CD8-positive, alpha-beta memory T cell (primary cell): ENCODE results near the gene SLC6A11. TPM values are rescaled to one million over a fixed set of nuclear protein-coding genes. Genes with fewer than 3 reads are reported as not detected.

ENCODE experiments used
- CTCF ChIA-PET: fragments of 350-600 bp; sonication (Branson Sonifier 250); formaldehyde crosslinking; loops from one replicate; lab custom pipeline; 2021; ENCODE audit warnings: antibody characterized with exemption; lab: Charles Lee
- POLR2A ChIA-PET: fragments of 350-600 bp; sonication (Branson Sonifier 250); formaldehyde crosslinking; loops from one replicate; lab custom pipeline; 2021; ENCODE audit warnings: antibody characterized with exemption; lab: Charles Lee
- DNase-seq, 5 donors: peaks; one replicate each; pipeline versions ENCODE4 v3.0.0 to v3.0.0-alpha.2; 2020 to 2022; ENCODE audit warnings: mixed read lengths in 1 of 5
- H3K27ac ChIP-seq: one replicate; pipeline ENCODE4 v1.7.0; 2013; ENCODE audit warnings: low read depth, mild to moderate bottlenecking, low read length, moderate library complexity
- H3K27me3 ChIP-seq: 2 replicates; pipeline ENCODE4 v1.7.0; 2013; ENCODE audit warnings: low read length, mild to moderate bottlenecking; ENCODE audit not compliant: insufficient read depth, poor library complexity, severe bottlenecking
- H3K36me3 ChIP-seq: 2 replicates; pipeline ENCODE4 v1.7.0; 2013; ENCODE audit warnings: mild to moderate bottlenecking, low read length, moderate library complexity; ENCODE audit not compliant: insufficient read depth
- H3K4me1 ChIP-seq: 2 replicates; pipeline ENCODE4 v1.7.0; 2013; ENCODE audit warnings: mild to moderate bottlenecking, low read length, moderate library complexity; ENCODE audit not compliant: insufficient read depth
- H3K4me3 ChIP-seq: 2 replicates; pipeline ENCODE4 v1.7.0; 2013; ENCODE audit warnings: mild to moderate bottlenecking, low read length
- H3K9me3 ChIP-seq: 2 replicates; pipeline ENCODE4 v1.7.0; 2013; ENCODE audit warnings: mild to moderate bottlenecking, low read length
- H3K27ac Mint-ChIP-seq, 8 donors: one replicate each; pipeline ENCODE4 v1.8.0; 2020 to 2021; ENCODE audit warnings: mixed read lengths in 8 of 8, mild to moderate bottlenecking in 6 of 8, inconsistent platforms in 3 of 8, moderate library complexity in 3 of 8
- H3K27me3 Mint-ChIP-seq, 2 donors: one replicate each; pipeline ENCODE4 v1.8.0; 2020 to 2021; ENCODE audit warnings: mixed read lengths in 2 of 2, mild to moderate bottlenecking in 1 of 2, moderate library complexity in 1 of 2
- H3K36me3 Mint-ChIP-seq, 3 donors: one replicate each; pipeline ENCODE4 v1.8.0; 2020 to 2021; ENCODE audit warnings: mixed read lengths in 3 of 3, inconsistent platforms in 1 of 3, mild to moderate bottlenecking in 1 of 3
- H3K4me1 Mint-ChIP-seq, 3 donors: one replicate each; pipeline ENCODE4 v1.8.0; 2020 to 2021; ENCODE audit warnings: mixed read lengths in 3 of 3, inconsistent platforms in 1 of 3, mild to moderate bottlenecking in 1 of 3
- H3K4me3 Mint-ChIP-seq, 7 donors: one replicate each; pipeline ENCODE4 v1.8.0; 2020 to 2021; ENCODE audit warnings: mixed read lengths in 7 of 7, mild to moderate bottlenecking in 6 of 7, moderate library complexity in 4 of 7, inconsistent platforms in 2 of 7
- H3K9me3 Mint-ChIP-seq, 5 donors: one replicate each; pipeline ENCODE4 v1.8.0; 2020 to 2022; ENCODE audit warnings: mixed read lengths in 5 of 5, mild to moderate bottlenecking in 3 of 5, moderate library complexity in 2 of 5, inconsistent platforms in 1 of 5
- polyA plus RNA-seq: library from polyadenylated mRNA; unstranded; fragments of 300-500 nt; fragmentation: Illumina TruSeq; gene quantifications from one replicate; pipeline ENCODE4 v1.2.3, GENCODE V29; 2021
- total RNA-seq, 2 experiments: library from RNA; stranded (reverse); gene quantifications; one replicate each; pipeline ENCODE4 v1.2.3, GENCODE V29; 2021

The SLC6A11 gene
- total and polyA plus RNA-seq, 3 experiments from 2014 or later = not detected

- Histone ChIP-seq H3K9me3 (no peaks in the 10 kb centered on the region), H3K27me3 (no peaks in the 10 kb centered on the region), H3K27ac (no peak overlapping the region), H3K36me3 (no peaks in the 10 kb centered on the region), H3K4me1 (no peaks in the 10 kb centered on the region), H3K4me3 (no peak overlapping the region)
- Mint-ChIP-seq H3K4me1 (no peaks in the 10 kb centered on the region), H3K4me3 (no peak overlapping the region), H3K36me3 (no peaks in the 10 kb centered on the region), H3K9me3 (peaks cover 0 to 8% (median 0%) of the 10 kb centered on the region in 5 donors), H3K27ac (no peak overlapping the region), H3K27me3 (peaks cover 25 to 30% of the 10 kb centered on the region in 2 donors)
- ChIA-PET POLR2A (no interaction called here), CTCF (no interaction called here)
- no peak for DNase-seq
These were observed 158.8 kb downstream of the SLC6A11 start for GRCh38 chr3:10974746-10975375.

DNA sequence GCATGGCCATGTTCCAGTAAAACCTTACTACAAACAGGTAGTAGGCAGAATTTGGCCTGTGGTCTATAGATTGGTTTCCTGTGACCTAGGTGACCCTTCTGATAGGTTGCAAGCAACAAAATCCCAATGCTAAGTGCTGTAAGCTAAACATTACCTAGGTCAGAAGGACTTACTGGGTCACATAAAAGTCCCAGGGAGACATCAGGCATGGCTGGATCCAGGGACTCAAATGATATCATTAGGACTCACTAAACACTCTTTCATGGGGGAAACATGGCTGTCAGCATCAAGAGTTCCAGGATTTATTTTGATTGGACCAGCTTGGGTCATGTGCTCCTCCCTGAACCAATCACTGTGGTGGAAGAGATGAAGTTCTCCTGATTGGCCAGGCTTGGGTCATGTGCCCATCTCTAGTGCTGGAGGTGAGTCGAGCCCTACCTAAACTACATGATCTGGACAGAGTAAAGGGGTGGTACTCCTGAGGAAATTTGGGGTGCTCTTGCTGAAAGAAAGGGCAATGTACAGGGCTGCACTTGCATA is 159.7 kb downstream of the SLC6A11 start:
- H3K27me3 ChIP-seq = no peaks in the 10 kb centered on the region
- POLR2A ChIA-PET = no interaction called here
- no peak overlapping the region for H3K27ac Mint-ChIP-seq
- H3K9me3 Mint-ChIP-seq = peaks cover 0 to 8% (median 0%) of the 10 kb centered on the region in 5 donors
- no peaks in the 10 kb centered on the region for H3K36me3 ChIP-seq
- no peaks in the 10 kb centered on the region for H3K4me1 ChIP-seq
- CTCF ChIA-PET = no interaction called here
- no peaks in the 10 kb centered on the region for H3K36me3 Mint-ChIP-seq
- no peaks in the 10 kb centered on the region for H3K9me3 ChIP-seq
- H3K4me3 ChIP-seq = no peak overlapping the region
- no peaks in the 10 kb centered on the region for H3K4me1 Mint-ChIP-seq
- H3K27ac ChIP-seq = no peak overlapping the region
- no peak overlapping the region for H3K4me3 Mint-ChIP-seq
- H3K27me3 Mint-ChIP-seq = peaks cover 25 to 33% of the 10 kb centered on the region in 2 donors
- no peak for DNase-seq

DNA sequence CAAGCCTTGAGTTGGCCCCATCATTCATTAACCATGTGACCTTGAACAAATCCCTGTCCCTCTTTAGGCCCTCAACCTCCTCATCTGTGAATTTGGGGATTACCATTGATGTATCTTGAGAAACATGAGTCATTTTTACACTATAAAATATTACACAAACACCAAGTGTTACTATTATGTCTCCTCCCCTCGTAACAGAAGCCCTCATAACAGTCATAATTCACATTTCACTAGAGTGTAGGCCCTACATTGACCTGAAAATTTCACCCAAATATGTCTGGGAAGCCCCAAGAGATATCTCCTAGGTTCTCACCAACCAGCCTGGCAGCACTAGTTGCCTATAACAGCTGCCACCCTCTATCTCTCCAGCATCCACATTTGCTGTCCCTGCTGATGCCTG is 160.7 kb downstream of the SLC6A11 start:
- peaks cover 28 to 29% of the 10 kb centered on the region in 2 donors for H3K27me3 Mint-ChIP-seq
- POLR2A ChIA-PET = no interaction called here

DNA sequence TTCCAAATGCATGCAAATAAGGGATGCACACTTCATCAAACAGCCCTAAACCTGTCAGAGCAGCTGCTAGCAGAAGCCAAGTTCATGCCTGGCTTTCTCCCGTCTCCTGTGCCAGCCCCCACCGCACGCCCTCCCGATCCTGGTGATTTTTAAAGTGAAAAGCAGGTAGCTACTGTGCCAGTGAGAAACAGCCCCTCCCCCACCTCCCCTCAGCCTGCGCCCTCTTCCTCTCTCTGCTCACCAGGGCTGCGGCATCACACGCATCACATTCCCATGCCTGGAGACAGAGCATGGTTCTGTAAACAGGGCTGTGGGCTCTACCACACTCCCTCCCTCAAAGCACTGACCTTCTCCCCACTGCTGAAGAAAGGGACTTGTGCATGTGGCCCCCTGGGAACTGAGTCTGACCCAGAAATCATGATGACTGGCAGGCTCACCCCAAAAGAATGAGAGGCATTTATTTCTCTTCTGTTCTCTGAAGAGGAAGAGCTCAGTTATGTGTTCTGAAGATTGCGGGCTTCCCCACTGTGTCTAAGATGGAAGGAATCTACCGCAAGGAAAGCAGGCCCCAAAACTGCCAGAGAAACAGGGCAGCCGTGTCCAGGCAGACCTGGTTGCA is 162.0 kb downstream of the SLC6A11 start:
- H3K4me1 Mint-ChIP-seq = peaks cover 0 to 6% (median 2%) of the 10 kb centered on the region in 3 donors
- no peaks in the 10 kb centered on the region for H3K4me1 ChIP-seq
- no peak overlapping the region for H3K4me3 ChIP-seq
- CTCF ChIA-PET = no interaction called here
- peaks cover 0 to 8% (median 0%) of the 10 kb centered on the region in 5 donors for H3K9me3 Mint-ChIP-seq
- no peak overlapping the region for H3K27ac Mint-ChIP-seq
- no peaks in the 10 kb centered on the region for H3K36me3 Mint-ChIP-seq
- H3K4me3 Mint-ChIP-seq = no peak overlapping the region
- no peaks in the 10 kb centered on the region for H3K27me3 ChIP-seq
- H3K27me3 Mint-ChIP-seq = peaks cover 22 to 30% of the 10 kb centered on the region in 2 donors
- no peaks in the 10 kb centered on the region for H3K9me3 ChIP-seq
- H3K27ac ChIP-seq = no peak overlapping the region
- no peaks in the 10 kb centered on the region for H3K36me3 ChIP-seq
- DNase-seq = no peak
- POLR2A ChIA-PET = no interaction called here

More for the DNA sequence above, 160.7 kb downstream of the SLC6A11 start:
- DNase-seq = no peak
- Histone ChIP-seq H3K27me3 (no peaks in the 10 kb centered on the region), H3K27ac (no peak overlapping the region), H3K4me3 (no peak overlapping the region), H3K36me3 (no peaks in the 10 kb centered on the region), H3K4me1 (no peaks in the 10 kb centered on the region), H3K9me3 (no peaks in the 10 kb centered on the region)
- Mint-ChIP-seq H3K4me3 (no peak overlapping the region), H3K4me1 (no peaks in the 10 kb centered on the region), H3K27ac (no peak overlapping the region), H3K9me3 (peaks cover 0 to 8% (median 0%) of the 10 kb centered on the region in 5 donors), H3K36me3 (no peaks in the 10 kb centered on the region)
- CTCF ChIA-PET = no interaction called here

- no peaks in the 10 kb centered on the region for H3K36me3 ChIP-seq
- ChIA-PET POLR2A (no interaction called here), CTCF (no interaction called here)
- no peaks in the 10 kb centered on the region for H3K9me3 ChIP-seq
- no peak overlapping the region for H3K4me3 ChIP-seq
- H3K4me1 Mint-ChIP-seq = peaks cover 0 to 8% (median 4%) of the 10 kb centered on the region in 3 donors
- H3K27me3 Mint-ChIP-seq = peaks cover 16 to 25% of the 10 kb centered on the region in 2 donors
- H3K27ac Mint-ChIP-seq = peak overlapping the region in 1 of 8 donors; percentile 14
- H3K4me3 Mint-ChIP-seq = peak overlapping the region in 1 of 7 donors; percentile 11
- no peak overlapping the region for H3K27ac ChIP-seq
- no peak for DNase-seq
- no peaks in the 10 kb centered on the region for H3K27me3 ChIP-seq
- no peaks in the 10 kb centered on the region for H3K36me3 Mint-ChIP-seq
- no peaks in the 10 kb centered on the region for H3K4me1 ChIP-seq
- H3K9me3 Mint-ChIP-seq = peaks cover 0 to 8% (median 0%) of the 10 kb centered on the region in 5 donors
These were observed 162.9 kb downstream of the SLC6A11 start for GRCh38 chr3:10978956-10979355.

GRCh38 chr3:10980312-10980711 is 164.3 kb downstream of the SLC6A11 start:
- ChIA-PET POLR2A (no interaction called here), CTCF (no interaction called here)
- Mint-ChIP-seq H3K9me3 (peaks cover 0 to 6% (median 0%) of the 10 kb centered on the region in 5 donors), H3K4me1 (peaks cover 0 to 8% (median 4%) of the 10 kb centered on the region in 3 donors), H3K27me3 (peaks cover 15 to 19% of the 10 kb centered on the region in 2 donors), H3K4me3 (no peak overlapping the region), H3K27ac (no peak overlapping the region), H3K36me3 (no peaks in the 10 kb centered on the region)
- no peaks in the 10 kb centered on the region for H3K9me3 ChIP-seq
- no peak overlapping the region for H3K4me3 ChIP-seq
- DNase-seq = no peak
- H3K27ac ChIP-seq = no peak overlapping the region
- no peaks in the 10 kb centered on the region for H3K36me3 ChIP-seq
- H3K27me3 ChIP-seq = no peaks in the 10 kb centered on the region
- H3K4me1 ChIP-seq = no peaks in the 10 kb centered on the region

DNA sequence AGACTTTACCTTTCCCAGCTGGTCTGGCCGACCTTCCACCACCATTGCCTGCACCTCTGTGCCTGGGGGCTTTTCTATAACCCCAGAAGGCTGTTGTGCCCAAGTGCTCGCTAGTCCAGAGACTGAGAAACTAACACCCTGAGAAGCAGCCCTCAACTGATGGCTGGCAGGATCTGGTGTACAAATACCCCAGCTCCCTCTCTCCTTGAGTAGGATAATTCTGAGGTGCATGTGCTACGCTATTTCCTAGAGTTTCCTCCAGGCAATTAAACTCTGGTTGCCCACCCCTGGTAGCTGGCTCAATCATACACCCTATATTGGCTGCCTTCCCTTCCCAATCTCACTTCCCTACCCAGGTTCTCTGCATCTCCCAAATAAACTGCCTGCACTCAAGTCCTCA is 165.0 kb downstream of the SLC6A11 start:
- Mint-ChIP-seq H3K4me3 (no peak overlapping the region), H3K36me3 (no peaks in the 10 kb centered on the region), H3K9me3 (peaks cover 0 to 6% (median 0%) of the 10 kb centered on the region in 5 donors), H3K27me3 (peaks cover 10 to 19% of the 10 kb centered on the region in 2 donors), H3K4me1 (peaks cover 0 to 8% (median 4%) of the 10 kb centered on the region in 3 donors), H3K27ac (no peak overlapping the region)
- CTCF ChIA-PET = no interaction called here
- no peak overlapping the region for H3K27ac ChIP-seq
- no peaks in the 10 kb centered on the region for H3K4me1 ChIP-seq
- H3K9me3 ChIP-seq = no peaks in the 10 kb centered on the region
- POLR2A ChIA-PET = no interaction called here
- no peaks in the 10 kb centered on the region for H3K27me3 ChIP-seq
- no peak overlapping the region for H3K4me3 ChIP-seq
- H3K36me3 ChIP-seq = no peaks in the 10 kb centered on the region
- no peak for DNase-seq

DNA sequence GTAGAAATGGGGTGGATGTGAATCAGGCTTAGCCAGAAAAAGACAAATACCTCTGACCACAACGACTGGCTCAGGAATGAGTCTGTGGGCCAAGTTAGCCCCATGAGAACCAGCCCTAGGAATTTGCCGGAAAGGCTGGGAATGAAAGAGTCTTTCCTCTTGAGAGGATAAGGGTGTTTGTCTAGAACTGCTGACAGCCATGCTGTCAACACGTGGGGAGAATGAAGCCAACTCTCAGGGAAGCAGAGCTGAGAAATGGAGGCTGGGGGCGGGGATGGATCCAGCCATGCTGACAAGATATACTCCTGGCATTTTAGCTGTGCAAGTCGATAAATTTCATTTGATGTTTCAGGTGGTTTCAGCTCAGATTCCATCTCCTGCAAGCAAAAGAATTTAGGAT is 165.9 kb downstream of the SLC6A11 start:
- H3K4me1 Mint-ChIP-seq = peaks cover 0 to 8% (median 4%) of the 10 kb centered on the region in 3 donors
- no peak overlapping the region for H3K27ac ChIP-seq
- ChIA-PET CTCF (no interaction called here), POLR2A (no interaction called here)
- peaks cover 10 to 16% of the 10 kb centered on the region in 2 donors for H3K27me3 Mint-ChIP-seq
- DNase-seq = no peak
- H3K9me3 ChIP-seq = no peaks in the 10 kb centered on the region
- H3K4me3 Mint-ChIP-seq = no peak overlapping the region
- no peaks in the 10 kb centered on the region for H3K36me3 Mint-ChIP-seq
- H3K4me1 ChIP-seq = no peaks in the 10 kb centered on the region
- no peak overlapping the region for H3K4me3 ChIP-seq
- H3K27ac Mint-ChIP-seq = no peak overlapping the region
- H3K27me3 ChIP-seq = no peaks in the 10 kb centered on the region
- H3K9me3 Mint-ChIP-seq = peaks cover 0 to 2% (median 0%) of the 10 kb centered on the region in 5 donors
- no peaks in the 10 kb centered on the region for H3K36me3 ChIP-seq
